Middle frontal gyrus (tissue), 1 donor: ENCODE data around the gene TRUB1.
"Not testable (repeated sequence)": the region's sequence is repeated elsewhere in the genome, so short reads cannot be mapped to it uniquely, and the experiment has no call there.

Experiments
- DNase-seq: peaks from one replicate; pipeline ENCODE4 v3.0.0-alpha.2; 2015; ENCODE audit warnings: low spot score; ENCODE audit errors: extremely low spot score

TRUB1 gene

DNA sequence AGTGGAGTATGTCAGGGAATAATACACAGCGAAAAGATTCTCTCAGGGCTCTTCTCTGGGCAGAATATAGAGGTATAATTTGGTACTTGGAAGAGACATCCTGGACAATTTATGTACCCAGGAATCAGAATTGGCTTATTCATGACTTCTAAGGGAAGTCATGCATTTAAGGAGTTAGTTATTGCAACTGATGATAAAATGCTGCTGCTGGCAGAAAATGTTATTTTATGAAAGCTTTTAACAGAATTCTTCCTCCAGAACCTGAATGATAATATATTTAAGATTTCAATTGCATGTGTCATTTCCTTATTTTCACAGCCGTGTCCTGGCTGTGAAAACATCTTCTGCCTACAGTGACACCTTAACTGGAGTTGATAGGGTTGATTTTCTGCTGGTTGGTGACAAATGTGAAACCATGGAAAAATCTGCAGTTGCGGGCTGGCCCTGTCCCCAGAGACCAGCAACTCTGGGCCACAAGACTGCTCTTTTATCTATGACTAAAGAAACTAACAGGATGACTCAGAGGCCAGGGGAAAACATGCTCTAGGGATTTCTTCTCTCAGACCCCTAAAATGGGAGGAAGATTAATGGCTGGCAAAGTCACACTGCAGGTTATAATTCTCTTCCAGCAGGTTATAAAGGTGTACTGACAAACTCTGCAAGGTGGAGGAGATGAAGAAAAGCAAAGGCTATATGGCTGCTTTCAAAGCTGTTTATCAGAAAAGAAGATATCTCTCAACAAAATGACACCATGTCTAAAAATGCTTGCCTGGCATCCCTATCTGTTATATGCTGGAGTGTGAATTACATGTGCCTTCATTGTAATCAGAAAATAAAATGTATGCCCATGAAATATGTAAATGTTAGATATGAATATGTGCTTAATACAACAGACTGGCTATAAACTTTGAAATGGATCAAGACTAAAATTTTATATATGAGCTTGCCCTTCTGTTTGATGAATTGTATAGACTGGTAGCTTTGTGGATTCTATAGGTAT lies 12.1 kb upstream of the TRUB1 start:
- DNase-seq, result no peak

GRCh38 chr10:114928818-114929217 lies 9.2 kb upstream of the TRUB1 start:
- no peak for DNase-seq

DNA sequence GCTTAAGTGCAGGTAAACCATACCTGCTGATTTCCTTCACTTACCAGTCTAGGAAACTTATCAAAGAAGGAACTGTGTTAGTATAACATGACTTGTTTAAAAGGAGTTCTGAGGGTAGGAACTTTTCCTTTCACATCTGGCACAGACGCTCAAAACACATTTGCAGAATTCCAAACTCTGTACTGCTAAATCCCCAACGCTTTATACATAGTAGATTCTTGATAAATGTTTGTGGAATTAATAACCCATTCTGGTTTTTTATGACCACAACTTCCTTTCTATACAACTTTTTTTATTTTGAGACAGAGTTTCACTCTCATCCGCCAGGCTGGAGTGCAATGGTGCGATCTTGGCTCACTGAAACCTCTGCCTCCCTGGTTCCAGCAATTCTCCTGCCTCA lies 7.7 kb upstream of the TRUB1 start:
- no peak for DNase-seq

GRCh38 chr10:114931072-114931679 lies 6.8 kb upstream of the TRUB1 start:
- no peak for DNase-seq

- no peak for DNase-seq
Observed at GRCh38 chr10:114932225-114932624, 5.8 kb upstream of the TRUB1 start.

DNA sequence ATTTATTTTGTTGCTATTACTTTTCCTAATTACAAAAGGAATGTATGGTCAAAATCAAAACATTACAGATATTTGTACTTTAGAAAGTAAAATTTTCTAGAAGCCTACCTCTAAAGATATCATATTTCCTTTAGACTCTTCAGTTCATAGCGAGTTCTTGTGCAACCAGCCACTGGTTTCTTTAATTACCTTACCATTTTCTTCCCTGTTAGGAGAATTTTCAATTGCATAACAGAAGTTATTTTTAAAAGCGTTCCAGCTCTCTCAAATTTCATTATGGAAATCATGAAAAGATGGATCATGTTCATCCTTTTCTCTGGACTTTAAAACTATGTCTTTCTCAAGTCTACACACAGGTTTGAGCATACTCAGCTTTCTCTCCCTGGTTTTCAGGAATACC lies 5.0 kb upstream of the TRUB1 start:
- DNase-seq, result no peak

DNA sequence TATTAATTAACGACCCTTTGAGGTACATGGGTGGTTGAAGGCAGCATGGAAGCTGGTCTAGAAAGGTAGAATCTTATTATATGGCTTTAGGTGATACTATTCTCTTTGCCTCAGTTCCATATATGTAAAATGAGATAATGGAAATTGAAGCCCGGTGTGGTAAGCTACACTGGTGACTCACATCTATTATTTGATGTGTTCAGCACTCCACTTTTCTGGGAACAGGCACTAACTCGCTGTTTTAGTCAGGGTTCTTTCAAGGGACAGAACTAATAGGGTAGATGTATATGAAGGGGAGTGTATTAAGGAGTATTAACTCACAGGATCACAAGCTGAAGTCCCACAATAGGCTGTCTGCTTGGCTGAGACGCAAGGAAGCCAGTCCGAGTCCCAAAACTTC lies 4.4 kb upstream of the TRUB1 start:
- no peak for DNase-seq

GRCh38 chr10:114933995-114934394 lies 4.0 kb upstream of the TRUB1 start:
- DNase-seq, result not testable (repeated sequence)

- no peak for DNase-seq
Observed at GRCh38 chr10:114938856-114939193, 830 bp downstream of the TRUB1 start.

GRCh38 chr10:114940735-114941134 lies 2.7 kb downstream of the TRUB1 start:
- no peak for DNase-seq

DNA sequence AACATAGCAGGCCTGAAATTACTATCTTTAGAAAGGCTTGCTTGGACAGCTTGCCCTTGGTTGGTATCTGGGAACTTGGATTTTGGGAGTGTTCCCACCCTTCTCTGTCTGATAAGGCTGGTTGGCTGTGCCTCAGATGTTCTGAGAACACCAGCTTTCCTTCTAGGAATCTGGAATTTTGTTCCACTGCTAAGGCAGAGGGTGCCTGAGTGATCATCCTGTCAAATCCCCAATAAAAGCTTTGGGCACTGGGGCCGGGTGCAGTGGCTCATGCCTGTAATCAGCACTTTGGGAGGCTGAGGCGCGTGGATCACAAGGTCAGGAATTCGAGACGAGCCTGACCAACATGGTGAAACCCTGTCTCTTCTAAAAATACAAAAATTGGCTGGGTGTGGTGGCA lies 5.0 kb downstream of the TRUB1 start:
- no peak for DNase-seq

DNA sequence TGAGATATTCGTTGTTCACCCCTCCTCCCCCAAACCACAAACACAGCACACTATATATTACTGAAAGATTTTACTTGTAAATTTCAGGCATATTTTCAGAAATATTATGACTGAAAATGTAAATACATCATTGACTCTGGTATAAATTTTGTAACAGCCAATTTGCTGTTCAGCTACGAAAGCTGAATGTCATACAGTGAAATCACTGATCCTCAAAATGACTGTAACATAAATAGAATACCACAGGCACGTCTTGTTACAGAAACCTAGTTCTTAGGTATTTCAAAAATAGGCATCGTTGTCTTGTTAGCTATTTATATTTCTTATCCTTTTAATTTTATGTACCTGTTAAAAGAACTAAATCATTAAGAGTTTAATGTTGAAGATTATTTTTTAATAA lies 15.1 kb downstream of the TRUB1 start:
- DNase-seq, result no peak

GRCh38 chr10:114955984-114956383 lies 18.0 kb downstream of the TRUB1 start:
- DNase-seq, result no peak

- DNase-seq, result no peak
Observed at GRCh38 chr10:114956466-114956865, 18.5 kb downstream of the TRUB1 start.

GRCh38 chr10:114957122-114957521 lies 19.1 kb downstream of the TRUB1 start:
- no peak for DNase-seq

DNA sequence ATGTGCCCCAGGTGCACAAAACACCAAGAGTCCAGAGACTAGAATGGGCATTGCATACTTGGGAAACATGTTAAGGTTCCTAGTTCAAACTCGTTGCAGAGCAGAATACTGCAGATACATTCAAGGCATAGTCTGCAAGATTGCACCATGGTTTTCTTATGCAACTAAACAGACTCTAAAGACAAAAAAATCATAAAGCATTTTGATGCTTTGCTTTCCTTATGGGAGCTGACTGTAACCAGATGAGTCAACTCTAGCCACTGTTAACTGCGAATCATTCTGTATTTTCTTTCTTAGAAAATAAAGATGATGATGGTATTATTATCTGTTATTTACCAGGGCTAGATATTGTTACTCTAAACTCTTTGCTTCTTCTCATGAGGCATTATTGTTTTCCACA lies 19.7 kb downstream of the TRUB1 start:
- no peak for DNase-seq

- no peak for DNase-seq
Observed at GRCh38 chr10:114962441-114962840, 24.4 kb downstream of the TRUB1 start.

- no peak for DNase-seq
Observed at GRCh38 chr10:114963908-114964307, 25.9 kb downstream of the TRUB1 start.

DNA sequence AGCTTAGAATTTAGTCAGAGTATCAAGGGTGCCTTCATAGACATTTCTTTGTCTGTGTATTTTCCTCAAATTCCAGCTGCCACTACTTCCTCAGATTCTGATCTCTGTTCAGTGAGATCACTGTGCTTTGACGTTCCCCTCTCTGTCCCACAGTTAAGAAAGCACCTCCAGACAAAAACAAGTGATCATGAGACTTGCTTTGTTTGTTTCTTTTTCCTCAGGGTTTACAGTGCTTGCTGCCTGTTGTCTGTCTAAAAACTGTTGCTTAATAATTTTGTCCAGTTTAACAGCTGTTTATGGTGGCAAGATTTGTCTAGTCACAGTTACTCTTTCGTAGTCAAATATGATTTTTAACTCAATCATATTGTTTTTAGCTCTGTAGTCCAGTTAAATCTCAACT lies 29.1 kb downstream of the TRUB1 start:
- no peak for DNase-seq

DNA sequence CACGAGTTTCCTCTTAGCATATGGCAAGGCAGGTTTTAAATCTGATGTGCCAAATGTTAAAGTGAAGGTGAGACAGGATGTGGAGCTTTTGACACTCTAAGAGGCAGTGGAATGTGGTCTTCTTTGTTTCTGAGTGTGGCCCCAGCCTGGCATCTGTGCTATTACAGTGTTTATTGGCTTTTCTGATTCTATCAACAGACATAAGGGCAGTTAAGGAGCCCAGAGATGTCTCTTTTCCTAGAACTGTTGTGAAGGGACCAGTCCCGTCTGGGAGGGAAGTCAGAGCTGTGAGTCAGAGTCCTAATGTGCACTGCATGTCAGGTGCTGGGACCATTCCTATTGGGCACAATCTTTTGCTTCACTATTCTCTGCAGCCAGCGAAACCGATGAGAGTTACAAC lies 32.5 kb downstream of the TRUB1 start:
- no peak for DNase-seq

DNA sequence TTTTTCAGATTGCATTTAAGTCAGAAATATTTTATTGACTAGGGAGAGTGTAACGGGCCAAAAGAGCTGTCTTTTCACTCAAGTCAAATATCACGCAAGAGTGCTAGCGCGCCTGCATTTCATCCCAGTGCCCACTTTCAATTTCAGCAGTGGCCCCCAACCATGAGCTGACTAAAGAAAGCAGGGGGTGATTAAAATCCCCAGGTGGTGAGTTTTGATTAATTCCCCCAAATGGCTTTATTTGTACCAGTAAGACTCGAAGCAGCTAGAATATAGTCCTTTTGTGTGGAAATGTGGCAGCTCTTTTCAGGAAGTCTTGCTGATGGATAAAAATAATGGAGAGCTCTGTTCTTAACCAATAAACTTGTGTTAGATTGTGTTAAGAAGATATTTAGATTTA lies 35.3 kb downstream of the TRUB1 start:
- DNase-seq, result no peak

GRCh38 chr10:114973997-114974396 lies 36.0 kb downstream of the TRUB1 start:
- DNase-seq, result no peak

DNA sequence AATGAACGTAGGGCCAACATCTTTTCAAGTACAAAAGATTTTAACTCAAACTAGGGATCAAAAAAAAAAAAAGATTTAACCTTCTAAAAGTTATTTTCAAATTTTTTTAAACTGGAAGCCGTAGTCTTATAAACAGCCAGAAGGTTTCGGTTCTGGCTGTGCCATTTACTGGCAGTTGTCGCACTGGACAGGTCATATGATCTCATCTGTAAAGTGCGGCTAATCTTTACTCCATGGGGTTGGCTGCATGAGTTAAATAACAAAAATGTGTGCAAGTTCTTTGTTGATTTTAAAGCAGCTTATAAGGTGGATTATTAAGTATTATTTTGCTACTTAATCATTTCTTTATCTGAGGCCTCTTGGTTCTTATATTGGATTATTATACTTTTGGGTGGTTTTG lies 36.6 kb downstream of the TRUB1 start:
- no peak for DNase-seq
